Measurements from ENCODE around the gene ABLIM2. TPM values are rescaled to one million over a fixed set of nuclear protein-coding genes. Genes with fewer than 3 reads are reported as not detected.

The ABLIM2 gene
- total and polyA plus RNA-seq, 2 experiments from 2014 or later: 1.5 to 4.3 TPM

DNA sequence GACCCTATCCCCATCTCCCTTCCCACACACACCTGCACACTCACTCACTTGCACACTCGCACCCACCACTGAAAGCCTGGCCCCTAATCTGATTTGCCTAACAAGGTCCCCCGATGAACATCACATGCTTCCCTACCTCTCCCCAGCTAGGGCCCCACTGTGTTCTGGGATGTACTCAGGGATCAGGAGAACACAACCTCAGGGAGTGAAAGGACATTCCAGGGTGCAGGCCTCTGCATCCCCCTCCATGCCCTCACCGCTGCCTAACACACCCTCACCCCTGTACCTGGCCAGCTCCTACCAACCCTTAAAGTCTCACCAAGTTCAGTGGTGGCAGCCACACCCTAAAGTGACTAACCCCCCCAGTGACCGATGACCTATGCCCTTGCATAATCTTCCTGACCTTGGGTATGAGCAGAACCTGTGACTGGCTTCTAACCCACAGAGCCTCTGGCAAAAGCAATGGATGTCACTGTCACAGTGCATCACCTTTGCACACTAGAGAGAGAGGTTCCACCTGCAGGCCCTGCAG lies 216.6 kb downstream of the ABLIM2 start:
- Histone ChIP-seq H3K27me3 (ENCODE audit: insufficient read depth) (no peaks in the 10 kb centered on the region), H2AFZ (no peak overlapping the region; the same call in 1 of the 2 replicates), H3K9me2 (ENCODE audit: insufficient read depth) (no peaks in the 10 kb centered on the region), H3K27ac (ENCODE audit: low read depth) (no peak overlapping the region), H3K79me2 (replicated peaks; ENCODE audit: insufficient read depth) (peaks cover 13% of the 10 kb centered on the region), H3K4me1 (ENCODE audit: insufficient read depth) (peaks cover 21% of the 10 kb centered on the region), H4K20me1 (replicated peaks; ENCODE audit: insufficient read depth) (no peaks in the 10 kb centered on the region), H3K36me3 (ENCODE audit: insufficient read depth) (no peaks in the 10 kb centered on the region), H3K4me3 (no peak overlapping the region), H3K4me2 (no peak overlapping the region), H3F3A (replicated peaks; ENCODE audit: low read depth) (peaks cover 9% of the 10 kb centered on the region; the same call in 1 of the 2 replicates)
- Mint-ChIP-seq H3K4me1 (peaks cover 32% of the 10 kb centered on the region), H3K9me3 (no peaks in the 10 kb centered on the region), H3K27me3 (ENCODE audit: insufficient read depth, low read depth, poor library complexity) (peaks cover 19% of the 10 kb centered on the region), H3K4me3 (no peak overlapping the region; the same call in 2 of the 3 replicates), H3K27ac (peak overlapping the region; percentile 49; the same call in 1 of the 2 replicates), H3K36me3 (ENCODE audit: low read depth) (no peaks in the 10 kb centered on the region)
- DNase-seq (ENCODE audit: low spot score): no peak
- ATAC-seq: no peak; the same call in 1 of the 3 replicates
- no peak for TF ChIP-seq ZNF114 (CRISPR knock-in tag; IDR thresholded peaks at IDR 0.05)
- TF ChIP-seq, protein P1, sequence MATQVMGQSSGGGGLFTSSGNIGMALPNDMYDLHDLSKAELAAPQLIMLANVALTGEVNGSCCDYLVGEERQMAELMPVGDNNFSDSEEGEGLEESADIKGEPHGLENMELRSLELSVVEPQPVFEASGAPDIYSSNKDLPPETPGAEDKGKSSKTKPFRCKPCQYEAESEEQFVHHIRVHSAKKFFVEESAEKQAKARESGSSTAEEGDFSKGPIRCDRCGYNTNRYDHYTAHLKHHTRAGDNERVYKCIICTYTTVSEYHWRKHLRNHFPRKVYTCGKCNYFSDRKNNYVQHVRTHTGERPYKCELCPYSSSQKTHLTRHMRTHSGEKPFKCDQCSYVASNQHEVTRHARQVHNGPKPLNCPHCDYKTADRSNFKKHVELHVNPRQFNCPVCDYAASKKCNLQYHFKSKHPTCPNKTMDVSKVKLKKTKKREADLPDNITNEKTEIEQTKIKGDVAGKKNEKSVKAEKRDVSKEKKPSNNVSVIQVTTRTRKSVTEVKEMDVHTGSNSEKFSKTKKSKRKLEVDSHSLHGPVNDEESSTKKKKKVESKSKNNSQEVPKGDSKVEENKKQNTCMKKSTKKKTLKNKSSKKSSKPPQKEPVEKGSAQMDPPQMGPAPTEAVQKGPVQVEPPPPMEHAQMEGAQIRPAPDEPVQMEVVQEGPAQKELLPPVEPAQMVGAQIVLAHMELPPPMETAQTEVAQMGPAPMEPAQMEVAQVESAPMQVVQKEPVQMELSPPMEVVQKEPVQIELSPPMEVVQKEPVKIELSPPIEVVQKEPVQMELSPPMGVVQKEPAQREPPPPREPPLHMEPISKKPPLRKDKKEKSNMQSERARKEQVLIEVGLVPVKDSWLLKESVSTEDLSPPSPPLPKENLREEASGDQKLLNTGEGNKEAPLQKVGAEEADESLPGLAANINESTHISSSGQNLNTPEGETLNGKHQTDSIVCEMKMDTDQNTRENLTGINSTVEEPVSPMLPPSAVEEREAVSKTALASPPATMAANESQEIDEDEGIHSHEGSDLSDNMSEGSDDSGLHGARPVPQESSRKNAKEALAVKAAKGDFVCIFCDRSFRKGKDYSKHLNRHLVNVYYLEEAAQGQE (IDR thresholded peaks at IDR 0.05; ENCODE audit: unreplicated experiment): no peak
- no peak for TF ChIP-seq POLR2AphosphoS5 (IDR thresholded peaks at IDR 0.05; ENCODE audit: low read depth)
- TF ChIP-seq, protein P2, sequence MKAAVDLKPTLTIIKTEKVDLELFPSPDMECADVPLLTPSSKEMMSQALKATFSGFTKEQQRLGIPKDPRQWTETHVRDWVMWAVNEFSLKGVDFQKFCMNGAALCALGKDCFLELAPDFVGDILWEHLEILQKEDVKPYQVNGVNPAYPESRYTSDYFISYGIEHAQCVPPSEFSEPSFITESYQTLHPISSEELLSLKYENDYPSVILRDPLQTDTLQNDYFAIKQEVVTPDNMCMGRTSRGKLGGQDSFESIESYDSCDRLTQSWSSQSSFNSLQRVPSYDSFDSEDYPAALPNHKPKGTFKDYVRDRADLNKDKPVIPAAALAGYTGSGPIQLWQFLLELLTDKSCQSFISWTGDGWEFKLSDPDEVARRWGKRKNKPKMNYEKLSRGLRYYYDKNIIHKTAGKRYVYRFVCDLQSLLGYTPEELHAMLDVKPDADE (IDR thresholded peaks at IDR 0.05): no peak

DNA sequence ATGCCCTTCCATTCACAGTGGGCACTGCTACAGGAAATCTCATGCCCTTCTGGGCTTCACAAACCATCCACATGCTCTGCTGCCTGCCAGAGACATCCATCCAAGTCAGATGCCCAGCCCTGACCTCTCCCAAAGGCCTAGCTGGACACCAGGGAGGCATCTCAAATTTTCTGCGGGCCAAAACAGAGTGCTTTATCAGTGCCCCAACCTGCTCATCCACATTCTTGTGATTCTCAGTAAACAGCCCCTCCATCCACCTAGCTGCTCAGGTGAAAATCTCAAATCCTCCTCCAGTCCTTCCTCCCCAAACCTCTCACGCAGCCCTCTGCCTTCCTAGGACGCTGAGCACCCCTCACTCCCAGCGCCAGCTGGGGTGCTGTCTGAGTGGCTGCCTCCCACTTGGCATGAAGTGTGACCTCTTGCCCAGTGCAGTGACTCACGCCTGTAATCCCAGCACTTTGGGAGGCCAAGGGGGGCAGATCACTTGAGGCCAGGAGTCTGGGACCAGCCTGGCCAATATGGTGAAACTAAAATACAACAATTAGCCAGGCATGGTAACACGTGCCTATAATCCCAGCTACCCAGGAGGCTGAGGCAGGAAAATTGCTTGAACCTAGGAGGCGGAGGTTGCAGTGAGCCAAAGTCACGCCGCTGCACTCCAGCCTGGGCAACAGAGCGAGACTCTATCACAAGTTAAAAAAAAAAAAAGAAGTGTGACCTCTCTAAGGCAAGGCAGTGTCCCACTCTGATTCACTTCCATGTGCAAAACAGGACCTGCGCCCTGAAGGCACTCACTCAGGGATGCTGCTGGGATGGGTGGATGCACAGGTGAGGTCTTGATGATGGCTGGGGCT lies 217.3 kb downstream of the ABLIM2 start:
- H3K4me3 ChIP-seq: peak overlapping the region; percentile 35; the same call in 1 of the 2 replicates
- no peaks in the 10 kb centered on the region for H3K36me3 Mint-ChIP-seq (ENCODE audit: low read depth)
- peaks cover 37% of the 10 kb centered on the region for H3K4me1 Mint-ChIP-seq
- peak overlapping the region; percentile 66; the same call in 1 of the 2 replicates for H3K27ac ChIP-seq (ENCODE audit: low read depth)
- no peaks in the 10 kb centered on the region for H3K9me2 ChIP-seq (ENCODE audit: insufficient read depth)
- H4K20me1 ChIP-seq (replicated peaks; ENCODE audit: insufficient read depth): no peaks in the 10 kb centered on the region
- H2AFZ ChIP-seq: peak overlapping the region; percentile 95
- DNase-seq (ENCODE audit: low spot score) (peak; percentile 80), ATAC-seq (peak; percentile 8; the same call in 2 of the 3 replicates)
- peak overlapping the region; percentile 49; the same call in 1 of the 2 replicates for H3K27ac Mint-ChIP-seq
- H3K4me2 ChIP-seq: peak overlapping the region; percentile 69
- H3K4me3 Mint-ChIP-seq: peak overlapping the region; percentile 21
- H3K27me3 ChIP-seq (ENCODE audit: insufficient read depth): no peaks in the 10 kb centered on the region
- H3F3A ChIP-seq (replicated peaks; ENCODE audit: low read depth): peaks cover 9% of the 10 kb centered on the region; the same call in 1 of the 2 replicates
- H3K4me1 ChIP-seq (ENCODE audit: insufficient read depth): peaks cover 21% of the 10 kb centered on the region
- H3K27me3 Mint-ChIP-seq (ENCODE audit: insufficient read depth, low read depth, poor library complexity): peaks cover 18% of the 10 kb centered on the region
- no peaks in the 10 kb centered on the region for H3K9me3 Mint-ChIP-seq
- H3K79me2 ChIP-seq (replicated peaks; ENCODE audit: insufficient read depth): peaks cover 20% of the 10 kb centered on the region
- no peaks in the 10 kb centered on the region for H3K36me3 ChIP-seq (ENCODE audit: insufficient read depth)
- TF ChIP-seq, protein P3, sequence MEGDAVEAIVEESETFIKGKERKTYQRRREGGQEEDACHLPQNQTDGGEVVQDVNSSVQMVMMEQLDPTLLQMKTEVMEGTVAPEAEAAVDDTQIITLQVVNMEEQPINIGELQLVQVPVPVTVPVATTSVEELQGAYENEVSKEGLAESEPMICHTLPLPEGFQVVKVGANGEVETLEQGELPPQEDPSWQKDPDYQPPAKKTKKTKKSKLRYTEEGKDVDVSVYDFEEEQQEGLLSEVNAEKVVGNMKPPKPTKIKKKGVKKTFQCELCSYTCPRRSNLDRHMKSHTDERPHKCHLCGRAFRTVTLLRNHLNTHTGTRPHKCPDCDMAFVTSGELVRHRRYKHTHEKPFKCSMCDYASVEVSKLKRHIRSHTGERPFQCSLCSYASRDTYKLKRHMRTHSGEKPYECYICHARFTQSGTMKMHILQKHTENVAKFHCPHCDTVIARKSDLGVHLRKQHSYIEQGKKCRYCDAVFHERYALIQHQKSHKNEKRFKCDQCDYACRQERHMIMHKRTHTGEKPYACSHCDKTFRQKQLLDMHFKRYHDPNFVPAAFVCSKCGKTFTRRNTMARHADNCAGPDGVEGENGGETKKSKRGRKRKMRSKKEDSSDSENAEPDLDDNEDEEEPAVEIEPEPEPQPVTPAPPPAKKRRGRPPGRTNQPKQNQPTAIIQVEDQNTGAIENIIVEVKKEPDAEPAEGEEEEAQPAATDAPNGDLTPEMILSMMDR (conservative IDR thresholded peaks at IDR 0.05; ENCODE audit: low read depth in 2 of 2): no peak
- TF ChIP-seq, protein P1 (IDR thresholded peaks at IDR 0.05; ENCODE audit: unreplicated experiment): no peak
- TF ChIP-seq CREB1 (CRISPR knock-in tag; IDR thresholded peaks at IDR 0.05; ENCODE audit: low read depth): no peak
- no peak for TF ChIP-seq NANOG (IDR thresholded peaks at IDR 0.05; ENCODE audit: borderline replicate concordance)
- TF ChIP-seq ZNF331 (CRISPR knock-in tag; IDR thresholded peaks at IDR 0.05; ENCODE audit: low read depth): no peak
- TF ChIP-seq STAT1 (IDR thresholded peaks at IDR 0.05; ENCODE audit: unreplicated experiment): no peak
